ENCODE results near the gene IPO11. TPM values are rescaled to one million over a fixed set of nuclear protein-coding genes. Genes with fewer than 3 reads are reported as not detected.

Gene IPO11
- total and polyA plus RNA-seq, 2 experiments from 2014 or later: 18.7 to 64.7 TPM

GRCh38 chr5:62419609-62420008 is 7.0 kb downstream of the IPO11 start:
- TF ChIP-seq JUNB (IDR thresholded peaks at IDR 0.05; ENCODE audit: unreplicated experiment) (no peak), CREB1 (CRISPR knock-in tag; IDR thresholded peaks at IDR 0.05; ENCODE audit: low read depth) (no peak), EZH2 (IDR thresholded peaks at IDR 0.05; ENCODE audit: low read depth, unreplicated experiment) (no peak), ZNF331 (CRISPR knock-in tag; IDR thresholded peaks at IDR 0.05; ENCODE audit: low read depth) (no peak), ZNF114 (CRISPR knock-in tag; IDR thresholded peaks at IDR 0.05) (no peak), STAT1 (IDR thresholded peaks at IDR 0.05; ENCODE audit: unreplicated experiment) (no peak), NANOG (IDR thresholded peaks at IDR 0.05; ENCODE audit: borderline replicate concordance) (no peak), EZH2phosphoT487 (IDR thresholded peaks at IDR 0.05; ENCODE audit: unreplicated experiment) (no peak), ZNF462 (CRISPR knock-in tag; IDR thresholded peaks at IDR 0.05) (no peak)
- TF ChIP-seq, protein P1, sequence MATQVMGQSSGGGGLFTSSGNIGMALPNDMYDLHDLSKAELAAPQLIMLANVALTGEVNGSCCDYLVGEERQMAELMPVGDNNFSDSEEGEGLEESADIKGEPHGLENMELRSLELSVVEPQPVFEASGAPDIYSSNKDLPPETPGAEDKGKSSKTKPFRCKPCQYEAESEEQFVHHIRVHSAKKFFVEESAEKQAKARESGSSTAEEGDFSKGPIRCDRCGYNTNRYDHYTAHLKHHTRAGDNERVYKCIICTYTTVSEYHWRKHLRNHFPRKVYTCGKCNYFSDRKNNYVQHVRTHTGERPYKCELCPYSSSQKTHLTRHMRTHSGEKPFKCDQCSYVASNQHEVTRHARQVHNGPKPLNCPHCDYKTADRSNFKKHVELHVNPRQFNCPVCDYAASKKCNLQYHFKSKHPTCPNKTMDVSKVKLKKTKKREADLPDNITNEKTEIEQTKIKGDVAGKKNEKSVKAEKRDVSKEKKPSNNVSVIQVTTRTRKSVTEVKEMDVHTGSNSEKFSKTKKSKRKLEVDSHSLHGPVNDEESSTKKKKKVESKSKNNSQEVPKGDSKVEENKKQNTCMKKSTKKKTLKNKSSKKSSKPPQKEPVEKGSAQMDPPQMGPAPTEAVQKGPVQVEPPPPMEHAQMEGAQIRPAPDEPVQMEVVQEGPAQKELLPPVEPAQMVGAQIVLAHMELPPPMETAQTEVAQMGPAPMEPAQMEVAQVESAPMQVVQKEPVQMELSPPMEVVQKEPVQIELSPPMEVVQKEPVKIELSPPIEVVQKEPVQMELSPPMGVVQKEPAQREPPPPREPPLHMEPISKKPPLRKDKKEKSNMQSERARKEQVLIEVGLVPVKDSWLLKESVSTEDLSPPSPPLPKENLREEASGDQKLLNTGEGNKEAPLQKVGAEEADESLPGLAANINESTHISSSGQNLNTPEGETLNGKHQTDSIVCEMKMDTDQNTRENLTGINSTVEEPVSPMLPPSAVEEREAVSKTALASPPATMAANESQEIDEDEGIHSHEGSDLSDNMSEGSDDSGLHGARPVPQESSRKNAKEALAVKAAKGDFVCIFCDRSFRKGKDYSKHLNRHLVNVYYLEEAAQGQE (IDR thresholded peaks at IDR 0.05; ENCODE audit: unreplicated experiment): no peak
- TF ChIP-seq, protein P2, sequence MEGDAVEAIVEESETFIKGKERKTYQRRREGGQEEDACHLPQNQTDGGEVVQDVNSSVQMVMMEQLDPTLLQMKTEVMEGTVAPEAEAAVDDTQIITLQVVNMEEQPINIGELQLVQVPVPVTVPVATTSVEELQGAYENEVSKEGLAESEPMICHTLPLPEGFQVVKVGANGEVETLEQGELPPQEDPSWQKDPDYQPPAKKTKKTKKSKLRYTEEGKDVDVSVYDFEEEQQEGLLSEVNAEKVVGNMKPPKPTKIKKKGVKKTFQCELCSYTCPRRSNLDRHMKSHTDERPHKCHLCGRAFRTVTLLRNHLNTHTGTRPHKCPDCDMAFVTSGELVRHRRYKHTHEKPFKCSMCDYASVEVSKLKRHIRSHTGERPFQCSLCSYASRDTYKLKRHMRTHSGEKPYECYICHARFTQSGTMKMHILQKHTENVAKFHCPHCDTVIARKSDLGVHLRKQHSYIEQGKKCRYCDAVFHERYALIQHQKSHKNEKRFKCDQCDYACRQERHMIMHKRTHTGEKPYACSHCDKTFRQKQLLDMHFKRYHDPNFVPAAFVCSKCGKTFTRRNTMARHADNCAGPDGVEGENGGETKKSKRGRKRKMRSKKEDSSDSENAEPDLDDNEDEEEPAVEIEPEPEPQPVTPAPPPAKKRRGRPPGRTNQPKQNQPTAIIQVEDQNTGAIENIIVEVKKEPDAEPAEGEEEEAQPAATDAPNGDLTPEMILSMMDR (conservative IDR thresholded peaks at IDR 0.05; ENCODE audit: low read depth in 2 of 2): no peak
- Histone ChIP-seq H3K27ac (ENCODE audit: low read depth) (no peak overlapping the region), H3K27me3 (ENCODE audit: insufficient read depth) (no peaks in the 10 kb centered on the region), H3K36me3 (ENCODE audit: insufficient read depth) (no peaks in the 10 kb centered on the region), H3K4me3 (no peak overlapping the region), H3K9me2 (ENCODE audit: insufficient read depth) (no peaks in the 10 kb centered on the region), H4K20me1 (replicated peaks; ENCODE audit: insufficient read depth) (peaks cover 35% of the 10 kb centered on the region), H3F3A (replicated peaks; ENCODE audit: low read depth) (no peaks in the 10 kb centered on the region), H3K79me2 (replicated peaks; ENCODE audit: insufficient read depth) (peaks cover 100% of the 10 kb centered on the region), H3K4me1 (ENCODE audit: insufficient read depth) (no peaks in the 10 kb centered on the region), H3K4me2 (no peak overlapping the region), H2AFZ (no peak overlapping the region)
- ATAC-seq (no peak), DNase-seq (ENCODE audit: low spot score) (no peak)
- Mint-ChIP-seq H3K36me3 (ENCODE audit: low read depth) (peaks cover 6% of the 10 kb centered on the region; the same call in 2 of the 3 replicates), H3K4me3 (no peak overlapping the region), H3K27me3 (ENCODE audit: insufficient read depth, low read depth, poor library complexity) (no peaks in the 10 kb centered on the region), H3K4me1 (no peaks in the 10 kb centered on the region), H3K9me3 (no peaks in the 10 kb centered on the region), H3K27ac (no peak overlapping the region)

Measured in GM23338 (cell line).